ENCODE data around the gene BANF2.

DNA sequence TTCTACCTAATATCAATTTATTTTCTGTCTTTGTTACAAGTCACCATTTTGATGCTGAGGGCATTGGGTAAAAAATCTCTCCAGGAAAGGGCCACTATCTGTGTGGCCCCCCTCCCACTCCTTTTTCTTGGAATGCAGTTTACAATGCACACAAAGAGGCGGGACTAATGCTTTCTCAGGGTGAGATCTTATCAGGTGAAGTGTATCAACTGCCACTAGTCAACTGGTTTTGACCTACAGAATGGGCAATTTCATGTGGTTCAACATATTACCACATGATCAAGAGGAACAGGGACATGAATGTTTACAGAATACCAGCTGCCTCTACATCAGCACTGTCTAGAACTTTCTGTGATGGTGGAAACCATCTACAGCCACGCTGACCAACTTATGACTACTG is 21.5 kb upstream of the BANF2 start:
- TF ChIP-seq, protein P1, sequence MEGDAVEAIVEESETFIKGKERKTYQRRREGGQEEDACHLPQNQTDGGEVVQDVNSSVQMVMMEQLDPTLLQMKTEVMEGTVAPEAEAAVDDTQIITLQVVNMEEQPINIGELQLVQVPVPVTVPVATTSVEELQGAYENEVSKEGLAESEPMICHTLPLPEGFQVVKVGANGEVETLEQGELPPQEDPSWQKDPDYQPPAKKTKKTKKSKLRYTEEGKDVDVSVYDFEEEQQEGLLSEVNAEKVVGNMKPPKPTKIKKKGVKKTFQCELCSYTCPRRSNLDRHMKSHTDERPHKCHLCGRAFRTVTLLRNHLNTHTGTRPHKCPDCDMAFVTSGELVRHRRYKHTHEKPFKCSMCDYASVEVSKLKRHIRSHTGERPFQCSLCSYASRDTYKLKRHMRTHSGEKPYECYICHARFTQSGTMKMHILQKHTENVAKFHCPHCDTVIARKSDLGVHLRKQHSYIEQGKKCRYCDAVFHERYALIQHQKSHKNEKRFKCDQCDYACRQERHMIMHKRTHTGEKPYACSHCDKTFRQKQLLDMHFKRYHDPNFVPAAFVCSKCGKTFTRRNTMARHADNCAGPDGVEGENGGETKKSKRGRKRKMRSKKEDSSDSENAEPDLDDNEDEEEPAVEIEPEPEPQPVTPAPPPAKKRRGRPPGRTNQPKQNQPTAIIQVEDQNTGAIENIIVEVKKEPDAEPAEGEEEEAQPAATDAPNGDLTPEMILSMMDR (IDR thresholded peaks at IDR 0.05; ENCODE audit: poor library complexity): no peak
- TF ChIP-seq EZH2phosphoT487 (IDR thresholded peaks at IDR 0.05; ENCODE audit: low read depth, severe bottlenecking, unreplicated experiment): no peak

All from hepatocyte (in vitro differentiated cells).